OCI-LY1 (cell line): Measurements from ENCODE around the gene DZANK1.

Experiments used
- EZH2 ChIP-seq: fragments of 200-600 bp; sonication (generic), shearing (Covaris generic); IDR thresholded peaks from 2 replicates; pipeline ENCODE4 v1.8.0; 2017; ENCODE audit warnings: borderline replicate concordance, mixed run types, mild to moderate bottlenecking, antibody characterized with exemption, low read length, moderate library complexity, mixed read lengths
- TF ChIP-seq, protein P1 (sequence below): fragments of 200-600 bp; sonication (generic), shearing (Covaris generic); IDR thresholded peaks from 2 replicates; pipeline ENCODE4 v1.5.1; 2017; ENCODE audit warnings: mild to moderate bottlenecking, antibody characterized with exemption, low read length, moderate library complexity, mixed read lengths

DNA sequence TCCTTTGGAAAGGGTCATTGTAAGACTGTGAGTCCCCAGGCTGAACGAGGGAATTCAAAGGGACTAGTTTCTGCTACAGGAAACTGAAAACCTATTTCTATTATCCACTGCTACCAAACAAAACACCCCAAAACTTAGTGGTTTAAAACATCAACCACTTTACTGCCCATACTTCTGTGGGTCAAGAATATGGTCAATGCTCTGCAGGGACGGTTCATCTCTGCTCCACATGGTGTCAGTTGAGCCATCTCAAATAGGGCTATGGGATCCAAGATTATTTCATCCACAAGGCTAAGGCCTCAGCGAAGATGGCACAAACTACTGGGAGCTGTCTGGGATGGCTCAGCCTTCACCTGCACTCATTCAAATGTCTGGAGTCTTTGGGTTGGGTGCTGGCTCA lies 65.5 kb downstream of the DZANK1 start:
- TF ChIP-seq, protein P1, sequence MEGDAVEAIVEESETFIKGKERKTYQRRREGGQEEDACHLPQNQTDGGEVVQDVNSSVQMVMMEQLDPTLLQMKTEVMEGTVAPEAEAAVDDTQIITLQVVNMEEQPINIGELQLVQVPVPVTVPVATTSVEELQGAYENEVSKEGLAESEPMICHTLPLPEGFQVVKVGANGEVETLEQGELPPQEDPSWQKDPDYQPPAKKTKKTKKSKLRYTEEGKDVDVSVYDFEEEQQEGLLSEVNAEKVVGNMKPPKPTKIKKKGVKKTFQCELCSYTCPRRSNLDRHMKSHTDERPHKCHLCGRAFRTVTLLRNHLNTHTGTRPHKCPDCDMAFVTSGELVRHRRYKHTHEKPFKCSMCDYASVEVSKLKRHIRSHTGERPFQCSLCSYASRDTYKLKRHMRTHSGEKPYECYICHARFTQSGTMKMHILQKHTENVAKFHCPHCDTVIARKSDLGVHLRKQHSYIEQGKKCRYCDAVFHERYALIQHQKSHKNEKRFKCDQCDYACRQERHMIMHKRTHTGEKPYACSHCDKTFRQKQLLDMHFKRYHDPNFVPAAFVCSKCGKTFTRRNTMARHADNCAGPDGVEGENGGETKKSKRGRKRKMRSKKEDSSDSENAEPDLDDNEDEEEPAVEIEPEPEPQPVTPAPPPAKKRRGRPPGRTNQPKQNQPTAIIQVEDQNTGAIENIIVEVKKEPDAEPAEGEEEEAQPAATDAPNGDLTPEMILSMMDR: no peak
- no peak for TF ChIP-seq EZH2
